ENCODE measurements around the gene ANO8.

- TF ChIP-seq ZNF274 (IDR thresholded peaks at IDR 0.05; ENCODE audit: borderline replicate concordance, extremely low read depth, low read length) (no peak), CTCF (IDR thresholded peaks at IDR 0.05; ENCODE audit: control extremely low read depth in 1 of 3, insufficient read depth in 1 of 3, low read depth in 1 of 3, low read length in 3 of 3) (no peak), POLR2A (IDR thresholded peaks at IDR 0.05; ENCODE audit: control extremely low read depth in 1 of 2, low read depth in 2 of 2, low read length in 2 of 2) (no peak), CBX5 (IDR thresholded peaks at IDR 0.05; ENCODE audit: low read depth, low read length) (no peak), EZH2 (IDR thresholded peaks at IDR 0.05; ENCODE audit: low read depth, low read length, severe bottlenecking) (no peak), POLR2AphosphoS5 (IDR thresholded peaks at IDR 0.05; ENCODE audit: low read depth, low read length) (no peak), YY1 (IDR thresholded peaks at IDR 0.05; ENCODE audit: low read depth, low read length) (no peak), ATF2 (IDR thresholded peaks at IDR 0.05; ENCODE audit: low read length) (no peak), CEBPB (IDR thresholded peaks at IDR 0.05; ENCODE audit: low read depth, low read length) (no peak)
These were observed 10.1 kb downstream of the ANO8 start for GRCh38 chr19:17324357-17325114.

Measured in H1 (cell line).